DND-41 (cell line): ENCODE data around the gene ARHGEF6.

ENCODE experiments used
- EZH2 ChIP-seq: IDR thresholded peaks from 3 replicates; pipeline ENCODE4 v1.6.1; 2012; ENCODE audit warnings: borderline replicate concordance, low read depth, mild to moderate bottlenecking, moderate library complexity, low read length, inconsistent platforms; ENCODE audit not compliant: severe bottlenecking
- TF ChIP-seq, protein P1 (sequence below): IDR thresholded peaks from 2 replicates; pipeline ENCODE4 v1.5.1; 2012; ENCODE audit warnings: borderline replicate concordance, low read length, moderate library complexity, mild to moderate bottlenecking; ENCODE audit not compliant: poor library complexity, severe bottlenecking; ENCODE audit errors: extremely low read depth

GRCh38 chrX:136736690-136737089, 44.0 kb downstream of the ARHGEF6 start:
- TF ChIP-seq, protein P1, sequence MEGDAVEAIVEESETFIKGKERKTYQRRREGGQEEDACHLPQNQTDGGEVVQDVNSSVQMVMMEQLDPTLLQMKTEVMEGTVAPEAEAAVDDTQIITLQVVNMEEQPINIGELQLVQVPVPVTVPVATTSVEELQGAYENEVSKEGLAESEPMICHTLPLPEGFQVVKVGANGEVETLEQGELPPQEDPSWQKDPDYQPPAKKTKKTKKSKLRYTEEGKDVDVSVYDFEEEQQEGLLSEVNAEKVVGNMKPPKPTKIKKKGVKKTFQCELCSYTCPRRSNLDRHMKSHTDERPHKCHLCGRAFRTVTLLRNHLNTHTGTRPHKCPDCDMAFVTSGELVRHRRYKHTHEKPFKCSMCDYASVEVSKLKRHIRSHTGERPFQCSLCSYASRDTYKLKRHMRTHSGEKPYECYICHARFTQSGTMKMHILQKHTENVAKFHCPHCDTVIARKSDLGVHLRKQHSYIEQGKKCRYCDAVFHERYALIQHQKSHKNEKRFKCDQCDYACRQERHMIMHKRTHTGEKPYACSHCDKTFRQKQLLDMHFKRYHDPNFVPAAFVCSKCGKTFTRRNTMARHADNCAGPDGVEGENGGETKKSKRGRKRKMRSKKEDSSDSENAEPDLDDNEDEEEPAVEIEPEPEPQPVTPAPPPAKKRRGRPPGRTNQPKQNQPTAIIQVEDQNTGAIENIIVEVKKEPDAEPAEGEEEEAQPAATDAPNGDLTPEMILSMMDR: no peak
- TF ChIP-seq EZH2: no peak
